ENCODE data around the gene PMVK. TPM values are rescaled to one million over a fixed set of nuclear protein-coding genes. Genes with fewer than 3 reads are reported as not detected.

PMVK gene
- total and polyA plus RNA-seq, 7 donors, result 17.0 to 35.6 (median 24.1) TPM

- intact Hi-C loops (cut with DNase I), result no loop called here
- no peak for ATAC-seq
- TF ChIP-seq CTCF (IDR thresholded peaks at IDR 0.05), result no peak
- 73 to 86% (median 77%) methylated on average over 3 of the region's 3 CpGs for WGBS, 3 donors
- Histone ChIP-seq H3K36me3 (ENCODE audit: insufficient read depth in 1 of 2, low read depth in 1 of 2) (no peaks in the 10 kb centered on the region), H3K4me3 (no peak overlapping the region), H3K27ac (no peak overlapping the region), H3K27me3 (ENCODE audit: insufficient read depth in 3 of 3, low read length in 2 of 3) (no peaks in the 10 kb centered on the region), H3K9me3 (no peaks in the 10 kb centered on the region), H3K4me1 (no peaks in the 10 kb centered on the region)
- no peak for DNase-seq
Observed at GRCh38 chr1:154913273-154913672, 23.2 kb downstream of the PMVK start.

- no peak for TF ChIP-seq CTCF (IDR thresholded peaks at IDR 0.05)
- 68 to 79% (median 69%) methylated on average over 2 of the region's 2 CpGs for WGBS, 3 donors
- no peaks in the 10 kb centered on the region for H3K36me3 ChIP-seq (ENCODE audit: insufficient read depth in 1 of 2, low read depth in 1 of 2)
- no peaks in the 10 kb centered on the region for H3K27me3 ChIP-seq (ENCODE audit: insufficient read depth in 3 of 3, low read length in 2 of 3)
- no peak overlapping the region for H3K27ac ChIP-seq
- H3K4me3 ChIP-seq, result no peak overlapping the region
- no peak for ATAC-seq
- intact Hi-C loops (cut with DNase I), result no loop called here
- H3K9me3 ChIP-seq, result no peaks in the 10 kb centered on the region
- DNase-seq, result no peak
- no peaks in the 10 kb centered on the region for H3K4me1 ChIP-seq
Observed at GRCh38 chr1:154912755-154913154, 23.8 kb downstream of the PMVK start.

GRCh38 chr1:154911691-154912550 is 24.6 kb downstream of the PMVK start:
- no peaks in the 10 kb centered on the region for H3K27me3 ChIP-seq (ENCODE audit: insufficient read depth in 3 of 3, low read length in 2 of 3)
- no peaks in the 10 kb centered on the region for H3K36me3 ChIP-seq (ENCODE audit: insufficient read depth in 1 of 2, low read depth in 1 of 2)
- no peaks in the 10 kb centered on the region for H3K9me3 ChIP-seq
- ATAC-seq, result peak in 3 of 4 donors; percentile 22 to 68 (median 30)
- TF ChIP-seq CTCF (IDR thresholded peaks at IDR 0.05), result no peak
- no peak for DNase-seq
- H3K27ac ChIP-seq, result no peak overlapping the region
- 66 to 70% (median 68%) methylated on average over 8 of the region's 8 CpGs for WGBS, 3 donors
- H3K4me3 ChIP-seq, result no peak overlapping the region
- intact Hi-C loops (cut with DNase I), result no loop called here
- H3K4me1 ChIP-seq, result no peaks in the 10 kb centered on the region

GRCh38 chr1:154910851-154911250 is 25.7 kb downstream of the PMVK start:
- 93 to 98% (median 94%) methylated on average over 5 of the region's 5 CpGs for WGBS, 3 donors
- intact Hi-C loops (cut with DNase I), result no loop called here

More at GRCh38 chr1:154910851-154911250, 25.7 kb downstream of the PMVK start:
- DNase-seq (no peak), ATAC-seq (no peak)
- TF ChIP-seq CTCF (IDR thresholded peaks at IDR 0.05), result no peak
- Histone ChIP-seq H3K4me1 (no peaks in the 10 kb centered on the region), H3K4me3 (no peak overlapping the region), H3K27me3 (ENCODE audit: insufficient read depth in 3 of 3, low read length in 2 of 3) (no peaks in the 10 kb centered on the region), H3K9me3 (no peaks in the 10 kb centered on the region), H3K27ac (no peak overlapping the region), H3K36me3 (ENCODE audit: insufficient read depth in 1 of 2, low read depth in 1 of 2) (no peaks in the 10 kb centered on the region)

Measured in psoas muscle (tissue), 8 donors.